Skeletal muscle tissue (tissue), 4 donors: Measurements from ENCODE around the gene R3HDM2. TPM values are rescaled to one million over a fixed set of nuclear protein-coding genes. Genes with fewer than 3 reads are reported as not detected.
A peak's percentile ranks its signal among the peaks of the same experiment; 100 is the strongest.
"Not testable (repeated sequence)": the region's sequence is repeated elsewhere in the genome, so short reads cannot be mapped to it uniquely, and the experiment has no call there.

Experiments
- H3K27ac ChIP-seq: one replicate; pipeline ENCODE4 v1.7.0; 2013; ENCODE audit warnings: mild to moderate bottlenecking, low read depth, low read length, inconsistent platforms
- H3K27me3 ChIP-seq, 3 donors: one replicate each; pipeline ENCODE4 v1.7.0; 2013; ENCODE audit warnings: low read length in 3 of 3; ENCODE audit not compliant: control insufficient read depth in 3 of 3, insufficient read depth in 3 of 3
- H3K36me3 ChIP-seq, 3 donors: one replicate each; pipeline ENCODE4 v1.7.0; 2013; ENCODE audit warnings: low read length in 3 of 3; ENCODE audit not compliant: control insufficient read depth in 3 of 3, insufficient read depth in 3 of 3
- H3K4me1 ChIP-seq, 3 donors: one replicate each; pipeline ENCODE4 v1.7.0; 2013; ENCODE audit warnings: low read length in 3 of 3, mild to moderate bottlenecking in 3 of 3; ENCODE audit not compliant: control insufficient read depth in 3 of 3, insufficient read depth in 3 of 3
- H3K4me3 ChIP-seq, 3 donors: one replicate each; pipeline ENCODE4 v1.7.0; 2013; ENCODE audit warnings: low read length in 3 of 3
- H3K9ac ChIP-seq, 3 donors: one replicate each; pipeline ENCODE4 v1.7.0; 2013; ENCODE audit warnings: low read length in 3 of 3, mild to moderate bottlenecking in 3 of 3, moderate library complexity in 2 of 3, low read depth in 1 of 3
- H3K9me3 ChIP-seq, 3 donors: one replicate each; pipeline ENCODE4 v1.7.0; 2013; ENCODE audit warnings: low read length in 3 of 3; ENCODE audit not compliant: control insufficient read depth in 3 of 3
- total RNA-seq: library from RNA; depleted of rRNA; stranded (reverse); fragments of >200 nt; gene quantifications from one replicate; pipeline ENCODE4 v1.2.3, GENCODE V29; 2014
- donor health status: Osteomylitis.

Gene R3HDM2
- total RNA-seq, 1 donor from 2014 or later = 9.9 TPM

GRCh38 chr12:57278465-57279381 lies 152.1 kb downstream of the R3HDM2 start:
- no peaks in the 10 kb centered on the region for H3K27me3 ChIP-seq
- no peaks in the 10 kb centered on the region for H3K9me3 ChIP-seq
- peaks cover 17 to 48% (median 40%) of the 10 kb centered on the region in 3 donors for H3K36me3 ChIP-seq
- no peak overlapping the region for H3K27ac ChIP-seq
- H3K4me3 ChIP-seq = no peak overlapping the region
- no peak overlapping the region for H3K9ac ChIP-seq
- H3K4me1 ChIP-seq = no peaks in the 10 kb centered on the region

- H3K4me3 ChIP-seq = no peak overlapping the region
- H3K27ac ChIP-seq = no peak overlapping the region
- H3K27me3 ChIP-seq = no peaks in the 10 kb centered on the region
- no peaks in the 10 kb centered on the region for H3K9me3 ChIP-seq
- H3K9ac ChIP-seq = no peak overlapping the region
- peaks cover 15 to 34% (median 33%) of the 10 kb centered on the region in 3 donors for H3K36me3 ChIP-seq
- H3K4me1 ChIP-seq = peaks cover 9 to 13% (median 12%) of the 10 kb centered on the region in 3 donors
Measured at GRCh38 chr12:57276935-57277563, 153.8 kb downstream of the R3HDM2 start.

- not testable (repeated sequence) for H3K4me3 ChIP-seq, H3K27me3 ChIP-seq, H3K9me3 ChIP-seq, H3K9ac ChIP-seq, H3K27ac ChIP-seq
- peaks cover 11 to 31% (median 29%) of the 10 kb centered on the region in 3 donors for H3K36me3 ChIP-seq
- peaks cover 11 to 13% (median 12%) of the 10 kb centered on the region in 3 donors for H3K4me1 ChIP-seq
Measured at GRCh38 chr12:57276233-57276632, 154.6 kb downstream of the R3HDM2 start.

GRCh38 chr12:57273516-57273915 lies 157.3 kb downstream of the R3HDM2 start:
- Histone ChIP-seq H3K9me3 (no peaks in the 10 kb centered on the region), H3K4me3 (no peak overlapping the region), H3K27ac (no peak overlapping the region), H3K27me3 (no peaks in the 10 kb centered on the region), H3K4me1 (peaks cover 12 to 16% (median 13%) of the 10 kb centered on the region in 3 donors), H3K36me3 (peaks cover 13 to 28% (median 26%) of the 10 kb centered on the region in 3 donors), H3K9ac (no peak overlapping the region)

GRCh38 chr12:57272337-57273151 lies 158.3 kb downstream of the R3HDM2 start:
- H3K27me3 ChIP-seq = no peaks in the 10 kb centered on the region
- H3K4me1 ChIP-seq = peaks cover 12 to 16% (median 13%) of the 10 kb centered on the region in 3 donors
- no peak overlapping the region for H3K4me3 ChIP-seq
- H3K9me3 ChIP-seq = no peaks in the 10 kb centered on the region
- peaks cover 18 to 26% (median 23%) of the 10 kb centered on the region in 3 donors for H3K36me3 ChIP-seq
- no peak overlapping the region for H3K27ac ChIP-seq
- no peak overlapping the region for H3K9ac ChIP-seq

GRCh38 chr12:57270966-57271470 lies 159.8 kb downstream of the R3HDM2 start:
- H3K4me3 ChIP-seq = no peak overlapping the region
- no peak overlapping the region for H3K27ac ChIP-seq
- no peaks in the 10 kb centered on the region for H3K9me3 ChIP-seq
- peaks cover 25 to 33% (median 31%) of the 10 kb centered on the region in 3 donors for H3K36me3 ChIP-seq
- H3K27me3 ChIP-seq = no peaks in the 10 kb centered on the region
- no peak overlapping the region for H3K9ac ChIP-seq
- peaks cover 12 to 16% (median 13%) of the 10 kb centered on the region in 3 donors for H3K4me1 ChIP-seq

- H3K9ac ChIP-seq = no peak overlapping the region
- no peaks in the 10 kb centered on the region for H3K27me3 ChIP-seq
Measured at GRCh38 chr12:57268264-57268663, 162.6 kb downstream of the R3HDM2 start.

GRCh38 chr12:57266681-57267080 lies 164.2 kb downstream of the R3HDM2 start:
- Histone ChIP-seq H3K4me3 (no peak overlapping the region), H3K9me3 (no peaks in the 10 kb centered on the region), H3K36me3 (peaks cover 25 to 28% (median 26%) of the 10 kb centered on the region in 3 donors), H3K27me3 (no peaks in the 10 kb centered on the region), H3K4me1 (peaks cover 11 to 34% (median 18%) of the 10 kb centered on the region in 3 donors), H3K27ac (no peak overlapping the region), H3K9ac (no peak overlapping the region)

More at GRCh38 chr12:57268264-57268663, 162.6 kb downstream of the R3HDM2 start:
- Histone ChIP-seq H3K9me3 (no peaks in the 10 kb centered on the region), H3K27ac (no peak overlapping the region), H3K36me3 (peaks cover 25 to 31% (median 28%) of the 10 kb centered on the region in 3 donors), H3K4me3 (no peak overlapping the region), H3K4me1 (peaks cover 15 to 26% (median 18%) of the 10 kb centered on the region in 3 donors)

- Histone ChIP-seq H3K27ac (peak overlapping the region; percentile 87), H3K9me3 (no peaks in the 10 kb centered on the region), H3K4me1 (peaks cover 42 to 60% (median 49%) of the 10 kb centered on the region in 3 donors), H3K27me3 (no peaks in the 10 kb centered on the region), H3K4me3 (no peak overlapping the region), H3K9ac (no peak overlapping the region), H3K36me3 (peaks cover 15 to 27% (median 18%) of the 10 kb centered on the region in 3 donors)
Measured at GRCh38 chr12:57263096-57263495, 167.7 kb downstream of the R3HDM2 start.
